Stimulated activated naive CD8-positive, alpha-beta T cell treated with anti-CD3 and anti-CD28 coated beads, Interleukin-15, Interleukin-2, amounts not matched to agents 100 U/mL and 50 U/mL, for 24 hours (primary cell): ENCODE data around the gene GARIN5B.

ENCODE experiments used
- ATAC-seq: fragments of 150-1000 bp; cut with Tn5 transposase; one replicate; pipeline ENCODE4 v1.10.0; 2021
- DNase-seq: peaks from one replicate; pipeline ENCODE4 v3.0.0; 2021

Gene GARIN5B

GRCh38 chr19:55322204-55322885 lies 40.7 kb downstream of the GARIN5B start:
- no peak for ATAC-seq
- no peak for DNase-seq

- DNase-seq (no peak), ATAC-seq (no peak)
Observed at GRCh38 chr19:55321466-55322137, 41.5 kb downstream of the GARIN5B start.

GRCh38 chr19:55320844-55321419 lies 42.1 kb downstream of the GARIN5B start:
- DNase-seq: no peak
- no peak for ATAC-seq

GRCh38 chr19:55319785-55320184 lies 43.3 kb downstream of the GARIN5B start:
- ATAC-seq (no peak), DNase-seq (no peak)

- DNase-seq: no peak
- no peak for ATAC-seq
Observed at GRCh38 chr19:55316646-55317045, 46.4 kb downstream of the GARIN5B start.

- DNase-seq: no peak
- no peak for ATAC-seq
Observed at GRCh38 chr19:55315956-55316525, 47.0 kb downstream of the GARIN5B start.

GRCh38 chr19:55314396-55314795 lies 48.7 kb downstream of the GARIN5B start:
- ATAC-seq: no peak

GRCh38 chr19:55312621-55313512 lies 50.2 kb downstream of the GARIN5B start:
- ATAC-seq (no peak), DNase-seq (no peak)

More at GRCh38 chr19:55314396-55314795, 48.7 kb downstream of the GARIN5B start:
- DNase-seq: no peak

- no peak for DNase-seq
- no peak for ATAC-seq
Observed at GRCh38 chr19:55311797-55312196, 51.3 kb downstream of the GARIN5B start.

GRCh38 chr19:55311397-55311796 lies 51.7 kb downstream of the GARIN5B start:
- no peak for DNase-seq
- ATAC-seq: no peak

- ATAC-seq (no peak), DNase-seq (no peak)
Observed at GRCh38 chr19:55310498-55310897, 52.6 kb downstream of the GARIN5B start.

- ATAC-seq (no peak), DNase-seq (no peak)
Observed at GRCh38 chr19:55309448-55309847, 53.6 kb downstream of the GARIN5B start.

- ATAC-seq: no peak
Observed at GRCh38 chr19:55308281-55308680, 54.8 kb downstream of the GARIN5B start.

GRCh38 chr19:55306712-55307111 lies 56.3 kb downstream of the GARIN5B start:
- no peak for DNase-seq
- no peak for ATAC-seq

More at GRCh38 chr19:55308281-55308680, 54.8 kb downstream of the GARIN5B start:
- DNase-seq: no peak

- ATAC-seq: no peak
- DNase-seq: no peak
Observed at GRCh38 chr19:55305983-55306562, 57.0 kb downstream of the GARIN5B start.

GRCh38 chr19:55305491-55305890 lies 57.6 kb downstream of the GARIN5B start:
- peak; percentile 54 for DNase-seq

GRCh38 chr19:55304980-55305379 lies 58.1 kb downstream of the GARIN5B start:
- no peak for ATAC-seq

More at GRCh38 chr19:55305491-55305890, 57.6 kb downstream of the GARIN5B start:
- ATAC-seq: peak; percentile 55

More at GRCh38 chr19:55304980-55305379, 58.1 kb downstream of the GARIN5B start:
- no peak for DNase-seq
